NCI-H187 treated with DMSO at 0.1 percent for 48 hours (cell line): Measurements from ENCODE around the gene MMP3.

Experiments
- DNase-seq: peaks from one replicate; lab custom pipeline; 2025; lab: John Stamatoyannopoulos, UW

Gene MMP3

DNA sequence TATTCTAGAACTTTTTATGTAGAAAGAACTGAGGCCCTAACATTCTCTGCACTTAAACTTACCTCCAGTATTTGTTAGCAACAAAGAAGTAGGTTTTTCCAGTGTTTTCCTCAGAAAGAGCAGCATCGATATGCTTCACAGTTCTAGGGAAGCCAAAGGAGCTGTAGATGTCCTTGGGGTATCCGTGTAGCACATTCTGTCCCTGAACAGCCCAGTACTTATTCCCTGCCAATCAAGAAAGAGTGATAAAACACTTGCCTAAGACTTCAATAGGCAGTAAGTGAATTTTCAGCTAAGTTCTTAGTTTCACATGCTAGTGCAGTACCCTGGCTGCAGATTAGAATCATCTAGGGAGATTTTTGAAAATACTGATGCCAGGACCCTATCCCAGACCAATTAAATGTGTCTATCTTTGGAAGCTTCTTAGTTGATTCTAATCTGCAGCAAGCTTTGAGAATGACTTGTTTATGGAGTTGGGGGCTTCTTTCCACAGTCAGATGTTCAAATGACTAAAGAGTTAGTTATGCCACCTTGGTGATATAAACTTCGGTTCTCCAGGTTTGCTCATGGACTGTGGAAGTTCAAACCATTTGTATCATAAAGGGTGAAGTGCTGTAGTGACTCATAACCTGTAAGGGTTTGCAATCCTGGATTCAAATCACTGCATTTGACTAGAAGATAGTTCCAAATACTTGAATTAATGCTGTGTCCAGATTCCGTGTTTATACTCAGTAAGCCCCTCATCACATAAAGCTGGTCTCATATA is 52.0 kb downstream of the MMP3 start:
- no peak for DNase-seq

GRCh38 chr11:102788334-102788995 is 54.9 kb downstream of the MMP3 start:
- DNase-seq, result no peak
